Measurements from ENCODE around the gene CPA1.

CPA1 gene

DNA sequence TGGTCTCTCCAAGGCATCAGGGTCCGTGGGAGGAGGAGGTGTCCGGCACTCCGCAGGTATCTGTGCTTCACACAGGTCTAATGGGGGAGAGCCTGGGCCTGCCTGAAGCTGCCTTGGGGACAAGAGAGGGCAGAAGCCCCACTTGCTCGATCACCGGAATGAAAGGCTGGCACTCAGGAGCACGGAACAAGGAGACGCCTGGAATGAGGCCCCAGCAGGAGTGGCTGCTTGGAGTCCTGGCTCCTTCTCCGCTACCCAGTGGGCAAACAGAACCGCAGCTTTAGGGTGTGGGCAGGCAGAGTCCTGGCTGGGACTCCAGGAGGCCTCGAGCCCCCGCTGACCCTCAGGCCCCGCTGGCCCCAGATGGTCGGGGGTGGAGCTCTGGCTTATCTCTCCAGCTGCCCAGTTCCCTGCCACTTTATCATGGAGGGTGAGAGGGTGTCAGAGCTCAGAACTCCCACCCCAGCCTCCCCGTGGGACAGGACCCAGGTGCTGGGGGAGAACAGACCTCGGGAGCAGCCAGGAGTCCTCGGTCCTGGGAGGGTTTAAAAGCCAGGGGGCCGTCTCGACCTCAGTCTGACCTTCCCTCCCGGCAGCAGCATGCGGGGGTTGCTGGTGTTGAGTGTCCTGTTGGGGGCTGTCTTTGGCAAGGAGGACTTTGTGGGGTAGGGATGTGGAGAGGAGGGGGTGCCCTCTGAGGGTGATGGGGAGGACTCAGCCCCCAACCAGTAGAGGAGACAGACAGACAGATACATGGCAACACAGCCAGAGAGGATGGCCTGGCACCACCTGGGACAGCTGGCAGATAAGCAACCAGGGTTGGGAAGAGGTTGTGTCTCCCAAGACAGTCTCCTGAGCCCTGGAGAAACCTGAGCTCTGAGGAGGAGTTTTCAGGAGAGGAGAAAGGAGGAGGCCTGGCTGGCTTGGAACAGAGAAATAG, at the start of gene CPA1:
Gene CPA1, plus strand, starts transcription at position 574 of the 940 bp plus-strand sequence. Its CDS starts 27 bp downstream, at position 601.
- no peak for DNase-seq (ENCODE audit: low read depth, low spot score)

DNA sequence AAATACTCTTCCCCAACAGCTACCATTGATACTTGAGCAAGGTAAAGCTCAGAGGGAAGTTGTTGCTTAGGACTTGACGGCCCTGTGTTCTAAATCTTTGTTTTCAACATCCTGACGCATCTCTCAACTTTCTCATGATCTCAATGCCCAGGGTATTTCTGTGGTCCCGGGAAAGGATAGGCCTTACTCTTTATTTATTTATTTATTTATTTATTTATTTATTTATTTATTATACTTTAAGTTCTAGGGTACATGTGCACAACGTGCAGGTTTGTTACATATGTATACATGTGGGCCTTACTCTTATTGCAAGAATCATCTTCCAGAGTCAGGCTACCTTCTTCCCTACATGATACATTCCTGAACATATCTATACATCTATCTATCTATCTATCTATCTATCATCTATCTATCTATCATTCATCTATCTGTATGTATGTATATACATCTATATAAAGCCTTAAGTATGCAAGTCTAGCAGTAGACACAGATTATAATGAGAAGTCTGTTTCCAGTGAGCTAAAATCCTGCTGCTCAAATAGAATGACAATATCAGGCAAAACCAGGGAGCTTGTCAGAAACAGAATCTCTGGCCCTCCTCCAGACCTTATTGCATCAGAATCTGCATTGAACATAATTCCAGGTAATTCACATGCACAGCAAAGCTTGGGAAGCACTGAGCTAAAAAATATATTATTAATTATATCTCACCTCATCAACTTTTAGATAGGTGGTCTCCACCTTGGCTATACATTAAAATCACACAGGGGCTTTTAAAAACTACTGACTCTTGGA, 47.8 kb upstream of the CPA1 start:
- no peak for DNase-seq (ENCODE audit: low read depth, low spot score)

GRCh38 chr7:130333832-130334231, 46.5 kb upstream of the CPA1 start:
- DNase-seq (ENCODE audit: low read depth, low spot score), result no peak

DNA sequence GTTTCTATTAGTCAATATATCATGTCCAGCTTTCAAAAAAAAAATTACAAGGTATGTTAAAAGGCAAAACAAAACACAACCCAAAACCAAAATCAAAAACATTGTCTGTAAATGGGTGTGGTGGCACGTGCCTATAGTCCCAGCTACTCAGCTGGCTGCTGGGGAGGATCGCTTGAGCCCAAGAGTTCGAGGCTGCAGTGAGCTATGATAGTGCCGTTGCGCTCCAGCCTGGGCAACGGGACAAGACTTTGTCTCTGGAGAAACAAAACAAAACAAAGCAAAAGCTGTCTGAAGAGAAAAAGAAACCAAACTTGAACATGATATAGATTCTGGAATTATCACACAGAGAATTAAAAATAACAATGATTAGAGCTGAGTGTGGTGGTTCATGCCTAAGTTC, 46.0 kb upstream of the CPA1 start:
- peak; percentile 20 for DNase-seq (ENCODE audit: low read depth, low spot score)

- no peak for DNase-seq (ENCODE audit: low read depth, low spot score)
These were observed 42.8 kb upstream of the CPA1 start for GRCh38 chr7:130337410-130337971.

GRCh38 chr7:130338233-130338632, 42.1 kb upstream of the CPA1 start:
- DNase-seq (ENCODE audit: low read depth, low spot score), result no peak

- DNase-seq (ENCODE audit: low read depth, low spot score), result no peak
These were observed 38.4 kb upstream of the CPA1 start for GRCh38 chr7:130341882-130342281.

- no peak for DNase-seq (ENCODE audit: low read depth, low spot score)
These were observed 37.5 kb upstream of the CPA1 start for GRCh38 chr7:130342701-130343380.

DNA sequence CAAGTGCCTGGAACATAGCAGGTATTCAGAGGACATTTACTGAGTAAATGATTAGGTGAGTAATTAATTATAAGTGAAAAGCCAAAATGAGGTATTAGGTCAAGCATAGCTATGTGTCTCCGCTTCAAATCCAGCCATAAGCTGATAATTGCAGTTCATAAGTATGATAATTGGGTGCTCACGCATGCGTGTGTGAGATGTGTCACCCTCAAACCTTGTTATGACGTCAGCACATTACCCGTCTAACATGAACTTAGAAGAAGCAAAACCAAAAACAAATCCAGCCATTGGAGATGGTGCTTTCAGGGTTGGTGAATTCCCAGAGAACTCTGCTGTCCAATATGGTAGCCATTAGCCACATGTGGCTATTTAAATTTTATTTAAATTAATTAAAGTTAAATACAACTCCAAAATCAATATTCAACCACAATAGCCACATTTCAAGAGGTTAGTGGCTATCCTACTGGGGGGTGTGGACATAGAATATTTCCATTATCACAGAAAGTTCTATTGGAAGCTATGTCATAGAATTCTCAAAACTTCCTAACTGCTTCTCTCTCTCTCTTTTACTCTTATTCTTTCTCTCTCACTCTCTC, 35.9 kb upstream of the CPA1 start, which contains the start of gene CPA5:
Gene CPA5, plus strand, starts transcription at position 546 of the 596 bp plus-strand sequence. CDS start 1,670 bp downstream, outside the sequence.
- DNase-seq (ENCODE audit: low read depth, low spot score), result no peak

GRCh38 chr7:130345136-130345535, 35.2 kb upstream of the CPA1 start:
- peak; percentile 31 for DNase-seq (ENCODE audit: low read depth, low spot score)

- no peak for DNase-seq (ENCODE audit: low read depth, low spot score)
These were observed 34.6 kb upstream of the CPA1 start for GRCh38 chr7:130345725-130346124.

GRCh38 chr7:130346177-130346905, 34.0 kb upstream of the CPA1 start:
- DNase-seq (ENCODE audit: low read depth, low spot score), result no peak

DNA sequence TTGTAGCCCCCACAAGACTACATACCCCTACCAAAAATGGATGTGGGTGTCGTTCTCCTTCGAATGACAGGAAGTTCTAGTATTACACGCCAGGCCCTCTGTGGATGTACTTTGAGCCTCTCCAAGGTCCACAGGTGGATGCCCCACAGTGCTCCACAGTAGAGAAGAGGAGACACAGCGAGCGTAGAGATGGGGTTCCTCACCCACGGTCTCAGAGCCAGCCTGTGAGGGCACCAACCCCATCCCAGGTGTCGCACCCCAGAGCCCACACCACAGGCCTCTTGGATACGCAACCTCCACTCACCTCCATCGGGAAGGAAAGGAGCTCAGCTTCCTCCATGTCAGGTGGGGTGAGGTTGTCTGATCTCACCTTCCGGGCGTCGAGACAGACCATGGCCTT, 33.4 kb upstream of the CPA1 start:
- no peak for DNase-seq (ENCODE audit: low read depth, low spot score)

DNA sequence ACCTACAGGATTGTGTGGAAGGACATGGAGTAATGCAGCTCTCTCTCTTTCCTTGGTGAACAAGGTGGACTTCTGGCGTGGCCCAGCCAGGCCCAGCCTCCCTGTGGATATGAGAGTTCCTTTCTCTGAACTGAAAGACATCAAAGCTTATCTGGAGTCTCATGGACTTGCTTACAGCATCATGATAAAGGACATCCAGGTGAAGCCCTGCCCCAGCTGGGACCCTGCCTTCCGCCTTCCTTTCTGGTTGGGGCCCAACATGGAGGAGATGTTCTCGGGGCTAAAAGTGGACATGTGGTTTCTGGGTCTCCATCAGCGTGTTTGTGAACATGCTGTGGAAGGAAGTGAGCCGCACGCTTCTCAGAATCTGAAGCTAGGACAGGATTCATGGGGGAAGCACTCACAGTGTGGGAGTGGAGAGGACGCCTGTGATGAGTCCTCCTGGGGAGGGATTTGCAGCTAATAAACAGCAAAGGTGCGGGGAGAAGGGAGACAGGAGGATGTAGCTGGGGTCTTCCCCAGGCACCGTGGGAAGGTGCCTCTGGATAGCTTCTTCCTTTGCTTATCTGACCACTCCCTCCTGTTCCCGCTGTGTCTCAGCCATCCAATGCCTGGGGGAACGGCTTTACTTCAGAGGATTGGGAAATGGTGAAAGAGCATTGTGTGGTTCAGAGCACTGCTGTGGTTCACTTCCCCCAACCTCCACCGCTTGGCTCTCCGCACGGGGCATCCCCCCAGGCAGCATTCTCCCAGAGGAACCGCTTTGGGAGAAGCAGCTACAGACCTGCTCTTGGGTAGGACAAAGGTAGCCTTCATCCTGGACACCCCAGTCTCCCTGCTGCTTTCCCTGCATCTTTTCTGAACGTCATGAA, 30.1 kb upstream of the CPA1 start:
- no peak for DNase-seq (ENCODE audit: low read depth, low spot score)

GRCh38 chr7:130350945-130351790, 29.1 kb upstream of the CPA1 start:
- peak; percentile 32 for DNase-seq (ENCODE audit: low read depth, low spot score)

DNA sequence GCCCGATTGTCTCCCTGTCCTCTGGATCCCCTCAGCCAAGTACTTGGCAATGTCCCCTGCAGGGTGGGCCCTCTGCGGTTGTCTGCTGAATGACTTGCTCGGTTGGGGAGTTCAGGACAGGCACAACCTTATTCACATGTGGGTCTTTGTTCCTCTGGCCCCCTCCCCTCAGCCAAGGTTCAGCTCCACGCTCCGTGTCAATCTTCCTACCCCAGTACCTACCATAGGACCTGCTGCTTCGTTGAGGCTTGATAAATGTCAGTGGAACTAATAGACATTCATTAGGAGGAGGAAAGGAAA, 28.6 kb upstream of the CPA1 start:
- DNase-seq (ENCODE audit: low read depth, low spot score), result no peak

DNA sequence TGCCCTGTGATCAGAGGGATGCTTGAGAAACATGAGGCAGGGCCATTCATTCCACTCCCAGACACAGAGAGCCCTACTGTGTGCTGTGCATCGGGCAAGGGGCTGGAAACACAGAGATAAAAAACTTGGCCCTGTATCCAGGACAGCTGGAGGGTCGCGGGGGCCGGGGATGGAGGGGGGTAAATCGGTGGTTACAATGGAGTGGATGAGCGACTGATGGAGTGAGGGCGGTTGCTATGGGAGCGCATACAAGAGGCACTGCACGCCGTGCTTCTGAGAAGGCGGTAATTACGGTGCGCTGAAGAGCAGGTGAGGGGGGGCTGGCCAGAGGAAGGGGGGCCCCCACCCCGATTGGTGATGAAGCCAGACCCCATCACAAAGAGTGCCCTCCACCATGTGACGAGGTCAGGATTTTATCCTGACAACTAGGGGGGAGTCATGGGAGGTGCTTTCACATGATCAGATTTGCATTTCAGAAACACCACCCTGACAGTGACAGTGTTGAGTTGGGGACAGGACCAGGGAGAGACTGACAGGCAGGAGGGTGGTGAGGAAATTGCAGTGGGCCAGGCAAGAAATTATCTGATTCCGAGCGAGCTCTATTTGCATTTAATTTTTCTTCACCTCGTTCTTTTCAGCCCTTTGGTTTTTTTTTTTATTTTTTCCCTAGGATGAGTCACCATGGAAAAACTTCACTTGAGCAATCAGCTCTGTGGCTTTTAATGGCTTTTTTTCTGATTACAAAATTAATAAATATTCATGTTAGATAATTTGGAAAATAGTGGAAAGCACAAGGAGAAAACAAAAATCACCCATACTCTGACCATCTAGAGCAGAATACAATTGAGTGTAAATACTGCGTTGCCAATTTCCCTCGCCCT, 27.9 kb upstream of the CPA1 start:
- peak; percentile 80 for DNase-seq (ENCODE audit: low read depth, low spot score)

DNA sequence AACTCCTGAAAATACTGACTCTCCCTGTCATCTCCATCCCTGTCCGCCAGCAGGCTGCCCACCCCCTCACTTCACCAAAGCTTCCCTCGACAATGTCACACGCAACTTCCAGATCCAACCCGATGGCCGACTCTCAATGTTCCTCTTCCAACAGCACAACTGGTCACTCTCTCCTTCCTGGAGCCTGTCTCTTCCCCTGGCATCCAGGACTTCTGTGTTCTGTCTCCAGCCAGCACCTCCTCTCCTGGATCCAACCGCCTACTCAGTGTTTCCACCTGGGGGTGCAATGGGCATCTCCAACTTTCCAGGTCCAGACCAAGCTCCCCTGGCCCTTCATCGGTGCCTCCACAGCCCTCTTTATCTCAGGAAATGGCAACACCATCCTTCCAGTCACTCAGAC, 27.1 kb upstream of the CPA1 start:
- DNase-seq (ENCODE audit: low read depth, low spot score), result no peak
